ENCODE data around the gene KIF17.

The KIF17 gene

DNA sequence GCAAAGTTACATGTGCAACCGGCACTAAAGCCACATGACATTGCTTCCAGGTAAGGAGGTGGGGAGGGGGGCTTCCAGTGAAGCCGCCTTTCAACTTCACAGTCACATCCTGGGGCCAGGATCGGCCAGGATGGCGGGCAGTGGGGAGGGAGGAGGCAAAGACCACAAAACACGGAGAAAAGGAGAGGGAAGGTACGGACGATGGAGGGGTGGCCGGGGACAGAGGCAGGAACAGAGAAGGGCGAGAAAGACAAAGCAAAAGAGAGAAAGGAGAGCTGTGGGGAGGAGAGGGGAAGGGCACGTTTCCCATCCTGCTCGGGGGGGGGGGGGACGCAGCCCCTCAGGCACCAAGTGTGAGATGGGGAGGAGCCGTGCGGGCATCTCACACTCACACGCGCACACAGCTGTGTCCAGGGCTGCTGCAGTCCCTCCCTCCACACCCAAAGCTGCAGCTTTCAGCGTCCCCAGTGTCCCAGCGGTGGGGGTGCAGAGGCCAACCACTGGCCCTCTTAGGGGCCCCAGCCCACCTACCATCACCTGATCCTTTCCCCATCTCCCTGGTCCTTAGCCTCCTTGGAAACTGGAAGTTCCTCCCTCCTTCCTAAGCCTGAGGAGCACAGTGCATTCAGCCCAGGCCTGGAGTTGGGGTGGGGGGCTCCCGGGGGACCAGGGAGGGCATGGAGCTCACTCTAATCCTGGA, 12.3 kb upstream of the KIF17 start:
- Histone ChIP-seq H3K27ac (no peak overlapping the region), H3K27me3 (peaks cover 87% of the 10 kb centered on the region)

DNA sequence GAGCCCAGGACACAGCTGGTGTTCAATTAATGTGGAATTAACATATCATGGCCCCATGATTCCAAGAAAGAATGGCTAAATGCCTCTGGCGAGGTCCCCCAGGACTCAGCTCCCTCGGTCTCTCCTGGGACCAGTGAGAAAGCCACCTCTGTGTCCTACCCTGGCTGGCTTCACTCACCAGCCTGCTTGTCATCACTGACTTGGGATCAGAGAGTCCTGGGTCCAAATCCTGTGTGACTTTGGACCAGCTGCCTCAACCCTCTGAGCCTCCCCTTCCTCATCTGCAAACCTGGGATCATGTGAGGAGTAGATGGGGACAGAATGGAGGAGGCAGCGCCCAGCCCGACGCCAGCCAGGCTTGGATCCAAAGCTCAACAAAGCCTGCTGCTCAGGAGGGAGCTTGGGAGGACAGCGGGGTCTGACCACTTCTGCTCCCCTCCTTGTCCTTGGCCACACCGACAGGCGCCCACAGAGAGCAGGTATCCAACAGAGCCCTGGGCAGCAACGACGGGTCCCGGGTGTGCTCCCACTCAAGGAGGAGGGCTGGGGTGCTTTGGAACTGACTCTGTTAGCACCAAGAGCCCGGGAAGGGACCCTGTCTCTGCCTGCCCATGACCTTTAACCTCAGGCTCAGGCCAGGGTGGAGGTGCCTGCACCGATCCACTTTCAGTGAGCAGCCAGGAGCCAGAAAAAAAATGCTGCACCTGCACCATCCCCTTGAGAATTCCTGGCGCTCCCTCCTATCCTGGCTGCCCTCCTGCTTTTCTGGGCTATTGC, 11.5 kb upstream of the KIF17 start:
- Histone ChIP-seq H3K4me1 (ENCODE audit: control insufficient read depth in 1 of 2, insufficient read depth in 1 of 2, low read depth in 1 of 2, low read length in 1 of 2) (peaks cover 18 to 25% of the 10 kb centered on the region in 2 experiments), H3K4me3 (ENCODE audit: low read depth in 1 of 2, low read length in 1 of 2) (no peak overlapping the region), H3K9me3 (no peaks in the 10 kb centered on the region), H3K27ac (no peak overlapping the region), H3K36me3 (no peaks in the 10 kb centered on the region), H3K27me3 (peaks cover 86% of the 10 kb centered on the region)
- TF ChIP-seq, protein P1, sequence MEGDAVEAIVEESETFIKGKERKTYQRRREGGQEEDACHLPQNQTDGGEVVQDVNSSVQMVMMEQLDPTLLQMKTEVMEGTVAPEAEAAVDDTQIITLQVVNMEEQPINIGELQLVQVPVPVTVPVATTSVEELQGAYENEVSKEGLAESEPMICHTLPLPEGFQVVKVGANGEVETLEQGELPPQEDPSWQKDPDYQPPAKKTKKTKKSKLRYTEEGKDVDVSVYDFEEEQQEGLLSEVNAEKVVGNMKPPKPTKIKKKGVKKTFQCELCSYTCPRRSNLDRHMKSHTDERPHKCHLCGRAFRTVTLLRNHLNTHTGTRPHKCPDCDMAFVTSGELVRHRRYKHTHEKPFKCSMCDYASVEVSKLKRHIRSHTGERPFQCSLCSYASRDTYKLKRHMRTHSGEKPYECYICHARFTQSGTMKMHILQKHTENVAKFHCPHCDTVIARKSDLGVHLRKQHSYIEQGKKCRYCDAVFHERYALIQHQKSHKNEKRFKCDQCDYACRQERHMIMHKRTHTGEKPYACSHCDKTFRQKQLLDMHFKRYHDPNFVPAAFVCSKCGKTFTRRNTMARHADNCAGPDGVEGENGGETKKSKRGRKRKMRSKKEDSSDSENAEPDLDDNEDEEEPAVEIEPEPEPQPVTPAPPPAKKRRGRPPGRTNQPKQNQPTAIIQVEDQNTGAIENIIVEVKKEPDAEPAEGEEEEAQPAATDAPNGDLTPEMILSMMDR (IDR thresholded peaks at IDR 0.05): no peak

More for the DNA sequence above, 12.3 kb upstream of the KIF17 start:
- H3K9me3 ChIP-seq: no peaks in the 10 kb centered on the region
- no peak overlapping the region for H3K4me3 ChIP-seq (ENCODE audit: low read depth in 1 of 2, low read length in 1 of 2)
- peaks cover 18 to 25% of the 10 kb centered on the region in 2 experiments for H3K4me1 ChIP-seq (ENCODE audit: control insufficient read depth in 1 of 2, insufficient read depth in 1 of 2, low read depth in 1 of 2, low read length in 1 of 2)
- peaks cover under 1% of the 10 kb centered on the region for H3K36me3 ChIP-seq
- TF ChIP-seq, protein P1 (IDR thresholded peaks at IDR 0.05): no peak

DNA sequence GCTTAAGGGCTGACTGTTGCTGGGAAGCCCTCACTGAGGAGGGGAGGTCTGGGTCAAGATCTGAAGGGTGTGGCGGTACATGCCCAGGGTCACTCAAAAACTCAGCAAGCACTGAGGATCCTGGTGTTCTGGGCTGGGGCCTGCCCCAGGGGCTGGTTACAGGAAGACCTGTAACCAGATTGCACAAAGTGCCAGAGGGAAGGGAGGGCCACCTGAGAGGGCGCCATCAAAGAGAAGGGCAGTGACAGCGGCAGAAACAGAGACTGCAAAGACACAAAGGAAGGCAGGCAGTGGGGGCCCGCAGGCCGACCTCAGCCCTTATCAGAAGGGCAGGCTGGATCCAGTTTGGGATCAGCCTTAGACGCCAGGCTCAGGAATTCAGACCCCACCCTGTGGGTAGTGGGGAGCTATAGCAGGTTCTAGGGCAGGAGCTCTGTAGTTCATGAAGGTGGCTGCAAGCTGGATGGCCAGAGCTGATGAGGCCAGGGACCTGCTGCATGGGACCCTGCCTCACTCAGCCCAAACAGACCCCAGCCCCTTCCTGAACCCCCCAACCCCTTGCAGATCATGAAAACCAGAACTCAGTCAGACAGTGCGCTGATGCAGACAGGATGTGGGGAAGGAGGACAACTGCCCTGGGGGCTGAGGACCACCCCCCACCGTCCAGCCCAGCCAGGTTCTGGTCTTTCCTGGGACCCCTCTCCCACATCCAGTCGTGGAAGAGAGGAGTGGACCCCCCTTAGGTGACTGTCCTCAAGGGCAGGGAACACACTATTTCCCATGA, 10.8 kb upstream of the KIF17 start:
- H3K36me3 ChIP-seq: no peaks in the 10 kb centered on the region
- no peak overlapping the region for H3K27ac ChIP-seq
- peaks cover 78% of the 10 kb centered on the region for H3K27me3 ChIP-seq
- H3K4me3 ChIP-seq (ENCODE audit: low read depth in 1 of 2, low read length in 1 of 2): no peak overlapping the region
- TF ChIP-seq, protein P1 (IDR thresholded peaks at IDR 0.05): no peak
- H3K4me1 ChIP-seq (ENCODE audit: control insufficient read depth in 1 of 2, insufficient read depth in 1 of 2, low read depth in 1 of 2, low read length in 1 of 2): peaks cover 18 to 25% of the 10 kb centered on the region in 2 experiments
- no peaks in the 10 kb centered on the region for H3K9me3 ChIP-seq

DNA sequence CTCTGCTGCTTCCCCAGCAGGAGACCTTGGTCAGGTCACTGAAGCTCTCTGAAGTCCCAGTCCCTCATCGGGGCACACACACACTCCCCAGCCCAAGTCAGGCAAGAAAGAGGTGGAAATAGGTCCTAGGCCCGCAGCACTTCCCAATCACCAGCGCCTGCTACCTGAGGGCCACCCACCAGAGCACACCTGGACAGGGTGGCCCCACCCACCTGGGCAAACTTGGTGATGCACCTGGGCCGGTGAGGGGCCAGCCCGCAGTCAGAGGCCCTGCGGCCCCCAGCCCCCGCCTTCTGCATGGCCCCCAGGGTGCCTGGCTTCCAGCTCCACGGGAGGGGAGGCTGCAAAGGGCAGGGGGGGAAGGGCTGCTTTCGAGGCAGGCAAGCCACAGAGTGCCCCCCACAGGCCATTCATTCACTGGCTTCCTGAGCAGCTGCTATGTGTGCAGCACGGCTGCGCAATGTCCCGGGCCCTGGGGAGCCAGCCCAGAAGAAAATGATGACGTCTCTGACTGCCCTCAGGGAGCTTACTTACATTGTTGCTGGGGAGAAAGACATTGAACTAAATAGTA, 10.0 kb upstream of the KIF17 start:
- Histone ChIP-seq H3K27me3 (peaks cover 70% of the 10 kb centered on the region), H3K4me3 (ENCODE audit: low read depth in 1 of 2, low read length in 1 of 2) (no peak overlapping the region), H3K27ac (no peak overlapping the region), H3K36me3 (no peaks in the 10 kb centered on the region), H3K4me1 (ENCODE audit: control insufficient read depth in 1 of 2, insufficient read depth in 1 of 2, low read depth in 1 of 2, low read length in 1 of 2) (peaks cover 11 to 18% of the 10 kb centered on the region in 2 experiments), H3K9me3 (no peaks in the 10 kb centered on the region)
- TF ChIP-seq, protein P1 (IDR thresholded peaks at IDR 0.05): no peak

All from neutrophil (primary cell).